ENCODE measurements around the gene SLITRK4. TPM values are rescaled to one million over a fixed set of nuclear protein-coding genes. Genes with fewer than 3 reads are reported as not detected.

Gene SLITRK4
- polyA plus RNA-seq, 1 donor from 2014 or later = 4.5 TPM

- H4K20me1 ChIP-seq (ENCODE audit: insufficient read depth) = no peaks in the 10 kb centered on the region
- H3K27ac ChIP-seq (ENCODE audit: low read length) = no peak overlapping the region
- no peaks in the 10 kb centered on the region for H3F3A ChIP-seq (ENCODE audit: insufficient read depth, low read length, poor library complexity, severe bottlenecking)
- no peak overlapping the region for H2AFZ ChIP-seq (ENCODE audit: low read depth, low read length)
- H3K4me2 ChIP-seq (ENCODE audit: low read length) = no peak overlapping the region
- H3K9me3 ChIP-seq (ENCODE audit: low read length) = no peaks in the 10 kb centered on the region
- no peak overlapping the region for H3K9ac ChIP-seq (ENCODE audit: low read length)
- no peaks in the 10 kb centered on the region for H3K9me2 ChIP-seq (ENCODE audit: insufficient read depth, low read length)
- H3K79me2 ChIP-seq (replicated peaks; ENCODE audit: insufficient read depth, low read length) = no peaks in the 10 kb centered on the region
- no peaks in the 10 kb centered on the region for H3K36me3 ChIP-seq (ENCODE audit: insufficient read depth, low read length)
- no peak for TF ChIP-seq SMC3 (conservative IDR thresholded peaks at IDR 0.05; ENCODE audit: poor library complexity)
- no peak for TF ChIP-seq EZH2 (IDR thresholded peaks at IDR 0.05; ENCODE audit: borderline replicate concordance, insufficient read depth, low read length, poor library complexity, severe bottlenecking)
- no peak for TF ChIP-seq CTCF (IDR thresholded peaks at IDR 0.05; ENCODE audit: poor library complexity, severe bottlenecking)
- no peak for TF ChIP-seq RAD21 (conservative IDR thresholded peaks at IDR 0.05)
- no peak for TF ChIP-seq EP300 (conservative IDR thresholded peaks at IDR 0.05; ENCODE audit: poor library complexity, severe bottlenecking)
- no peak for TF ChIP-seq MXI1 (conservative IDR thresholded peaks at IDR 0.05; ENCODE audit: poor library complexity, severe bottlenecking)
- TF ChIP-seq REST (IDR thresholded peaks at IDR 0.05; ENCODE audit: borderline replicate concordance) = no peak
- no peak for TF ChIP-seq POLR2AphosphoS5 (IDR thresholded peaks at IDR 0.05)
- TF ChIP-seq TAF1 (IDR thresholded peaks at IDR 0.05; ENCODE audit: low read depth) = no peak
- H3K4me3 ChIP-seq (ENCODE audit: low read length) = no peak overlapping the region
- no peaks in the 10 kb centered on the region for H3K27me3 ChIP-seq (ENCODE audit: insufficient read depth, low read depth, low read length)
Measured at GRCh38 chrX:143601809-143602208, 34.1 kb downstream of the SLITRK4 start.

- no peak overlapping the region for H3K9ac ChIP-seq (ENCODE audit: low read length)
- H3F3A ChIP-seq (ENCODE audit: insufficient read depth, low read length, poor library complexity, severe bottlenecking) = no peaks in the 10 kb centered on the region
- no peaks in the 10 kb centered on the region for H4K20me1 ChIP-seq (ENCODE audit: insufficient read depth)
- no peak overlapping the region for H3K4me3 ChIP-seq (ENCODE audit: low read length)
- no peaks in the 10 kb centered on the region for H3K9me2 ChIP-seq (ENCODE audit: insufficient read depth, low read length)
- no peak overlapping the region for H3K27ac ChIP-seq (ENCODE audit: low read length)
- no peaks in the 10 kb centered on the region for H3K36me3 ChIP-seq (ENCODE audit: insufficient read depth, low read length)
- H3K27me3 ChIP-seq (ENCODE audit: insufficient read depth, low read depth, low read length) = no peaks in the 10 kb centered on the region
- no peak overlapping the region for H3K4me2 ChIP-seq (ENCODE audit: low read length)
- H3K9me3 ChIP-seq (ENCODE audit: low read length) = no peaks in the 10 kb centered on the region
- no peak overlapping the region for H2AFZ ChIP-seq (ENCODE audit: low read depth, low read length)
- no peaks in the 10 kb centered on the region for H3K79me2 ChIP-seq (replicated peaks; ENCODE audit: insufficient read depth, low read length)
- TF ChIP-seq CTCF (IDR thresholded peaks at IDR 0.05; ENCODE audit: poor library complexity, severe bottlenecking) = no peak
- TF ChIP-seq POLR2AphosphoS5 (IDR thresholded peaks at IDR 0.05) = no peak
- TF ChIP-seq EZH2 (IDR thresholded peaks at IDR 0.05; ENCODE audit: borderline replicate concordance, insufficient read depth, low read length, poor library complexity, severe bottlenecking) = no peak
- no peak for TF ChIP-seq SMC3 (conservative IDR thresholded peaks at IDR 0.05; ENCODE audit: poor library complexity)
- TF ChIP-seq REST (IDR thresholded peaks at IDR 0.05; ENCODE audit: borderline replicate concordance) = no peak
- TF ChIP-seq EP300 (conservative IDR thresholded peaks at IDR 0.05; ENCODE audit: poor library complexity, severe bottlenecking) = no peak
Measured at GRCh38 chrX:143581240-143581639, 54.7 kb downstream of the SLITRK4 start.
